Thymus (tissue), 11 donors: Measurements from ENCODE around the gene SCYGR7. TPM values are rescaled to one million over a fixed set of nuclear protein-coding genes. Genes with fewer than 3 reads are reported as not detected.

ENCODE experiments used
- DNase-seq, 9 donors: peaks; one replicate each; pipeline ENCODE4 v3.0.0-alpha.2; 2013; ENCODE audit warnings: low spot score in 9 of 9, low read depth in 6 of 9, missing footprints in 1 of 9
- H3K27ac ChIP-seq, 2 donors: one replicate each; pipeline ENCODE4 v1.5.1; 2013; ENCODE audit warnings: control low read depth in 1 of 2, low read depth in 1 of 2, low read length in 1 of 2, mild to moderate bottlenecking in 1 of 2, moderate library complexity in 1 of 2
- H3K27me3 ChIP-seq, 2 donors: one replicate each; pipeline ENCODE4 v1.5.1; 2013; ENCODE audit warnings: low read length in 1 of 2; ENCODE audit not compliant: control insufficient read depth in 2 of 2, insufficient read depth in 1 of 2
- H3K36me3 ChIP-seq, 2 donors: one replicate each; pipeline ENCODE4 v1.5.1; 2013; ENCODE audit warnings: low read length in 1 of 2, mild to moderate bottlenecking in 1 of 2, moderate library complexity in 1 of 2; ENCODE audit not compliant: control insufficient read depth in 2 of 2, insufficient read depth in 2 of 2
- H3K4me1 ChIP-seq, 2 donors: one replicate each; pipeline ENCODE4 v1.5.1; 2013; ENCODE audit warnings: low read length in 2 of 2; ENCODE audit not compliant: control insufficient read depth in 2 of 2, insufficient read depth in 2 of 2
- H3K4me3 ChIP-seq, 2 donors: one replicate each; pipeline ENCODE4 v1.5.1; 2013; ENCODE audit warnings: low read length in 2 of 2, control low read depth in 1 of 2, mild to moderate bottlenecking in 1 of 2
- H3K9me3 ChIP-seq, 2 donors: one replicate each; pipeline ENCODE4 v1.5.1; 2013; ENCODE audit warnings: low read length in 1 of 2, mild to moderate bottlenecking in 1 of 2; ENCODE audit not compliant: control insufficient read depth in 2 of 2, insufficient read depth in 1 of 2
- WGBS: extraction: QIAGEN DNeasy Blood & Tissue Kit; methylation state at CpG from one replicate; pipeline ENCODE4 v1.1.7; 2013; 5-methylcytosine and 5-hydroxymethylcytosine counted together
- polyA plus RNA-seq: library from polyadenylated mRNA; stranded (reverse); fragments of 200-250 nt; gene quantifications from one replicate; pipeline ENCODE4 v1.2.3, GENCODE V29; 2013
- total RNA-seq: library from RNA; stranded (reverse); fragments of 120-200 nt; gene quantifications from one replicate; pipeline ENCODE4 v1.2.4, GENCODE V29; 2013
- donor health status: healthy.

SCYGR7 gene
- total and polyA plus RNA-seq, 2 donors: not detected

DNA sequence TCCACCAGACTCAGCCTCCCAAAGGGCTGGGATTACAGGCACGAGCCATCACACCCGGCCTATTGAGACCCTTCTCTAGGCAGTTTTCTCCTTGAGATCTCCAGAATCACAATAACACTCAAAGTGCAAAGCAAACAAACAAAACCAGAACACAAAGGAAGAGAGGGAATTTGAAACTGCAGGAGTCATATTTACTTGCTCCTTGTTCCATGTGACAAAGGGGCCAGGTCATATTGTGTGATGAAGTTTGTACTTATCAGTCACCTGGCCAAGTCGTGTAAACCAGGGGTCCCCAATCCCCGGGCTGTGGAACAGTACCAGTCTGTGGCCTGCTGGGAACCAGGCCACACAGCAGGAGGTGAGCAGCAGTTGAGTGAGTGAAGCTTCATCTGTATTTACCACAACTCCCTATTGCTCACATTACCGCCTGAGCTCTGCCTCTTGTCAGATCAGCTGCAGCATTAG lies 44.1 kb downstream of the SCYGR7 start:
- no peak overlapping the region for H3K27ac ChIP-seq
- no peaks in the 10 kb centered on the region for H3K9me3 ChIP-seq
- 95% methylated on average over 5 of the region's 5 CpGs for WGBS
- H3K4me1 ChIP-seq: no peaks in the 10 kb centered on the region
- DNase-seq: no peak
- H3K36me3 ChIP-seq: no peaks in the 10 kb centered on the region
- H3K27me3 ChIP-seq: no peaks in the 10 kb centered on the region
- H3K4me3 ChIP-seq: no peak overlapping the region

DNA sequence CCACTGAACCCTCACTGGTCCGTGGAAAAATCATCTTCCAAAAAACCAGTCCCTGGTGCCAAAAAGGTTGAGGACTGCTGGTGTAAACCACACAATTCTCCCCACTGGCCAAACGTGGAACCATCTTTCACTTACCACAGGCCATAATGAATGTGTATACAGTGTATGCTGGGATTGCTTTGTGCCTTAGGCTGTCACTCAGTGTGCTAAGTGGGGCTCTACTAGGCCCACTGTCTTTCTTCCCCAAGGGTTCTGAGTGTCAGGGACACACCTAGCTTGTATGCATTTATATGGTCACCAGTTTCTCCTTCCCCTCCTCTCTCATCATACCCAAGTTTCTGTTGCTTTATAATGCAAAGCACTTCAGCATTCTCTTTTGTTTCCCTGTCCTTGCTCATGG lies 44.8 kb downstream of the SCYGR7 start:
- Histone ChIP-seq H3K9me3 (no peaks in the 10 kb centered on the region), H3K4me1 (no peaks in the 10 kb centered on the region), H3K27ac (no peak overlapping the region), H3K36me3 (no peaks in the 10 kb centered on the region), H3K27me3 (no peaks in the 10 kb centered on the region), H3K4me3 (no peak overlapping the region)
- WGBS: 83% methylated on average over 2 of the region's 2 CpGs
- no peak for DNase-seq

DNA sequence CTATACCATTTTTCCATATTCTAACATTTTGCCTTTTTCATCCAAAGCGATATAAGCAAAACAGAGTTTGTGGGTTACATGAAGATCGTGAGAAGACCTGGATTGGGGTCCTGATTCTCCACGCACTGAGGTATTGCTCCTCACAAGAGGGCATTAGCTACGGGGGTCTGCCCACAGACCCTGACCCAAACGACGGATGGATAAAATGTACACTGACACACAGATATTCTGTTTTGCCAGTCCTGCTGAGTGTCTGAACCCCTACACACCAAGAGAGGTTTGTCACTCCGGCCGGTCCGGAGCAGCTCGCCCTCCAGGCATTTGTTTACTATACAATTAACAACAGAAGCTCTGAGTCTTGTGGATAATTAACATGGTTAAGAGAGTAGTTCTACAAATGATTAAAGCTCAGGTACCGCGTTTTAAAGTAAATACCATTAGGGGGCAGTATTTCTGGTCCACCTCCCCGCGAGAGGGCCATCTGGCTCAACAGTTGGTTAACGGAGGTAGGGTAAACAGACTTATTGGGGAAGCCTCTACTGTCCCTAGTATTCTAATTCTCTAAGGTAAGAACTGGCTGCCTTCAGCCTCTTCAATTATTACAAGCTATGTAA lies 46.0 kb downstream of the SCYGR7 start:
- WGBS: 75% methylated on average over 15 of the region's 15 CpGs
- H3K36me3 ChIP-seq: no peaks in the 10 kb centered on the region
- H3K4me3 ChIP-seq: no peak overlapping the region
- H3K9me3 ChIP-seq: no peaks in the 10 kb centered on the region
- H3K27ac ChIP-seq: no peak overlapping the region
- no peak for DNase-seq
- no peaks in the 10 kb centered on the region for H3K4me1 ChIP-seq
- H3K27me3 ChIP-seq: no peaks in the 10 kb centered on the region

DNA sequence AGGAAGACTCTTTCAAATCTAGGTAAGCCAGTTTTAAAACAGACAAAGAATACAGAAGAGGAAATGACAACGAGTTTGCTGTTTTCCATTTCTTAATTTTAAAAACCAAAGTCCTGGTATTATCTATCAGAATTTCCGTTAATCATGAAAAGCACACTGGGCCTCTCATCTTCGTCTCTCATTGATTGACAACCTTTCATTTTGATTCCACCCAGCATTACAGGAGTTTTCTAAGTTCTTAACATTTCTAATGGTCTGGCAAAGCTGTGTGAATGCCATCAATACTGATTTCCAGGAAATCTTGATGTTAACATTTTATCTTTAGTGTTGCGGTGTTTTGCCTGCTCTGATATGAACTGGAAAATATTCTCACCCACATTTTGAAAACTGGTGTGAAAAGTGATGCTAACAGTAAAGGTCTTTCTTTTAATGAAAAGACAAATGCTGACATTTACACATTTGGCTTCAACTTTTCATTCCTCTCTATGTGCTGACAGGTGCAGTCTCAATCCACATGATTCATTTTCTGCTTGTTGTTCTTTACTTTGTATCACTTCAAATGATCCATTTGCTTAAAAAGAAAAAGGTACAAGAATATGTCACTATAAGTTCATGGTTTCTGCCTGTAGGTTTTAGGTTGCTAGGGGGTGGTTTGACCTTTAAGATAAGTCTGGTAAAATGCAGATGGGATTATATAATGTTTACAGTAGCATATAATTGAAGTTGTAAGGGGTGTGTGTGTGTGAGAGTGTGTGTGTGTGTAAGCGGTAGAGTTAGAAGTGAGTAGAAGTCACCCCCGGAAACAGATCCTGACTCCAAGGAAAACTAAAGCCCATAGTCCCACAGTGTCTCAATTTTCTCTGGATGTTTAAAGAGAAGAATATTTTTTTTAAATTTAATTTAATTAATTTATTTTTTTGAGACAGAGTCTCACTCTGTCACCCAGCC lies 47.0 kb downstream of the SCYGR7 start:
- H3K36me3 ChIP-seq: no peaks in the 10 kb centered on the region
- H3K4me1 ChIP-seq: no peaks in the 10 kb centered on the region
- H3K9me3 ChIP-seq: no peaks in the 10 kb centered on the region
- H3K4me3 ChIP-seq: no peak overlapping the region
- WGBS: 92% methylated on average over 6 of the region's 6 CpGs
- DNase-seq: no peak
- H3K27me3 ChIP-seq: no peaks in the 10 kb centered on the region
- H3K27ac ChIP-seq: no peak overlapping the region

Other genes starting within 250 kb of the SCYGR7 start
- not detected for gene SCYGR2, start 129.4 kb upstream of the SCYGR7 start, total RNA-seq
- gene SCYGR2, start 129.4 kb upstream of the SCYGR7 start, polyA plus RNA-seq: not detected
- gene SCYGR3, start 113.5 kb upstream of the SCYGR7 start, total RNA-seq: not detected
- gene SCYGR3, start 113.5 kb upstream of the SCYGR7 start, polyA plus RNA-seq: not detected
- not detected for gene SCYGR4, start 110.8 kb upstream of the SCYGR7 start, total RNA-seq
- gene SCYGR4, start 110.8 kb upstream of the SCYGR7 start, polyA plus RNA-seq: not detected
- gene SCYGR5, start 61.5 kb upstream of the SCYGR7 start, total RNA-seq: not detected
- not detected for gene SCYGR5, start 61.5 kb upstream of the SCYGR7 start, polyA plus RNA-seq
- gene SLC19A3, start 10.3 kb upstream of the SCYGR7 start, total RNA-seq: 0.57 TPM
- 0.78 TPM for gene SLC19A3, start 10.3 kb upstream of the SCYGR7 start, polyA plus RNA-seq
- gene SCYGR6, start 3.6 kb upstream of the SCYGR7 start, total RNA-seq: not detected
- not detected for gene SCYGR6, start 3.6 kb upstream of the SCYGR7 start, polyA plus RNA-seq
- not detected for gene SCYGR8, start 17.6 kb downstream of the SCYGR7 start, total RNA-seq
- not detected for gene SCYGR8, start 17.6 kb downstream of the SCYGR7 start, polyA plus RNA-seq
- 2.8 TPM for gene CCL20, start 85.5 kb downstream of the SCYGR7 start, total RNA-seq
- gene CCL20, start 85.5 kb downstream of the SCYGR7 start, polyA plus RNA-seq: 15.0 TPM
- 0.28 TPM for gene DAW1, start 143.3 kb downstream of the SCYGR7 start, total RNA-seq
- 0.34 TPM for gene DAW1, start 143.3 kb downstream of the SCYGR7 start, polyA plus RNA-seq